SK-N-SH (cell line): Measurements from ENCODE around the gene MAP3K2. TPM values are rescaled to one million over a fixed set of nuclear protein-coding genes. Genes with fewer than 3 reads are reported as not detected.
A peak's percentile ranks its signal among the peaks of the same experiment; 100 is the strongest.

ENCODE experiments used
- CTCF ChIA-PET: fragments of 300-600, 350-600 bp; formaldehyde crosslinking; extraction: SDS; loops from one replicate; lab custom pipeline; 2021; lab: Yijun Ruan, JAX
- POLR2A ChIA-PET: fragments of 350-600 bp; sonication (Branson Sonifier 250); formaldehyde crosslinking; extraction: SDS; loops from one replicate; lab custom pipeline; 2020; ENCODE audit warnings: antibody characterized with exemption, inconsistent platforms; lab: Yijun Ruan, JAX
- DNase-seq: peaks from one replicate; pipeline ENCODE4 v3.0.0; 2012
- H2AFZ ChIP-seq: fragments of 200-600 bp; sonication (generic); 2 replicates; pipeline ENCODE4 v1.8.1; 2016; ENCODE audit warnings: antibody characterized with exemption, mild to moderate bottlenecking, low read depth
- H3F3A ChIP-seq: fragments of 200-600 bp; sonication (generic); replicated peaks from 2 replicates; pipeline ENCODE3; 2016; ENCODE audit warnings: antibody characterized with exemption, mild to moderate bottlenecking; ENCODE audit not compliant: insufficient read depth
- H3K27ac ChIP-seq, 2 experiments: fragments of 200-500 bp in 1 of 2; fragments of 200-600 bp in 1 of 2; sonication (Bioruptor generic) in 1 of 2; sonication (generic), shearing (Covaris generic) in 1 of 2; 2 replicates each; pipeline versions ENCODE4 v1.5.1 to v1.6.1; 2014 to 2016; ENCODE audit warnings: low read depth in 2 of 2, inconsistent platforms in 1 of 2, low read length in 1 of 2, mild to moderate bottlenecking in 1 of 2, mixed read lengths in 1 of 2
- H3K27me3 ChIP-seq: fragments of 200-600 bp; sonication (generic), shearing (Covaris generic); 2 replicates; pipeline ENCODE4 v1.6.1; 2016; ENCODE audit warnings: mixed run types; ENCODE audit not compliant: insufficient read depth
- H3K36me3 ChIP-seq, 2 experiments: fragments of 200-500 bp in 1 of 2; fragments of 200-600 bp in 1 of 2; sonication (Bioruptor generic) in 1 of 2; sonication (generic) in 1 of 2; replicated peaks in 1 of 2; 2 replicates each; pipeline versions ENCODE3 to v1.5.1; 2014 to 2016; ENCODE audit warnings: low read length in 1 of 2, mild to moderate bottlenecking in 1 of 2; ENCODE audit not compliant: insufficient read depth in 2 of 2, control insufficient read depth in 1 of 2
- H3K4me1 ChIP-seq, 2 experiments: fragments of 200-500 bp in 1 of 2; fragments of 200-600 bp in 1 of 2; sonication (Bioruptor generic) in 1 of 2; sonication (generic), shearing (Covaris generic) in 1 of 2; 2 replicates each; pipeline versions ENCODE4 v1.5.1 to v1.6.1; 2014 to 2016; ENCODE audit warnings: low read depth in 1 of 2, low read length in 1 of 2, mixed run types in 1 of 2; ENCODE audit not compliant: insufficient read depth in 2 of 2, control insufficient read depth in 1 of 2
- H3K4me2 ChIP-seq: fragments of 200-600 bp; sonication (generic), shearing (Covaris generic); 2 replicates; pipeline ENCODE4 v1.6.1; 2017; ENCODE audit warnings: mixed run types
- H3K4me3 ChIP-seq, 2 experiments: fragments of 200-500 bp in 1 of 2; fragments of 200-600 bp in 1 of 2; sonication (Bioruptor generic) in 1 of 2; sonication (generic), shearing (Covaris generic) in 1 of 2; 2 replicates each; pipeline versions ENCODE4 v1.5.1 to v1.8.1; 2014 to 2016; ENCODE audit warnings: low read depth in 2 of 2, inconsistent platforms in 1 of 2, low read length in 1 of 2, mild to moderate bottlenecking in 1 of 2, mixed read lengths in 1 of 2, moderate library complexity in 1 of 2
- H3K79me2 ChIP-seq: fragments of 200-600 bp; sonication (generic); 2 replicates; pipeline ENCODE4 v1.8.1; 2017; ENCODE audit warnings: mild to moderate bottlenecking; ENCODE audit not compliant: insufficient read depth
- H3K9ac ChIP-seq: fragments of 200-600 bp; sonication (generic); 2 replicates; pipeline ENCODE4 v1.6.1; 2017; ENCODE audit warnings: mixed run types
- H3K9me2 ChIP-seq: fragments of 200-600 bp; sonication (generic); 2 replicates; pipeline ENCODE4 v1.6.1; 2017; ENCODE audit warnings: mixed run types
- H3K9me3 ChIP-seq: fragments of 200-600 bp; sonication (generic); 2 replicates; pipeline ENCODE4 v1.6.1; 2017; ENCODE audit warnings: mixed run types, mild to moderate bottlenecking, moderate library complexity
- H4K20me1 ChIP-seq: fragments of 200-600 bp; sonication (generic); 2 replicates; pipeline ENCODE4 v1.6.1; 2017; ENCODE audit warnings: mild to moderate bottlenecking, mixed run types; ENCODE audit not compliant: insufficient read depth
- CHD2 ChIP-seq: fragments of 150-350 bp; IDR thresholded peaks from 2 replicates; pipeline ENCODE4 v1.6.1; 2018; ENCODE audit warnings: low read length; ENCODE audit not compliant: partially characterized antibody
- EP300 ChIP-seq, 2 experiments: IDR thresholded peaks; 2 replicates each; pipeline versions ENCODE4 v1.4.0 to v1.6.1; 2012; ENCODE audit warnings: borderline replicate concordance in 1 of 2, low read depth in 1 of 2, low read length in 1 of 2
- FOSL2 ChIP-seq: IDR thresholded peaks from 2 replicates; pipeline ENCODE4 v1.4.0; 2012; ENCODE audit warnings: low read depth, mild to moderate bottlenecking, moderate library complexity, borderline replicate concordance
- FOXJ3 ChIP-seq: sonication (generic); formaldehyde crosslinking; IDR thresholded peaks from 2 replicates; pipeline ENCODE4 v1.5.1; 2020; ENCODE audit warnings: mild to moderate bottlenecking, missing genetic modification reagents
- GABPA ChIP-seq: IDR thresholded peaks from 2 replicates; pipeline ENCODE4 v1.4.0; 2012; ENCODE audit warnings: low read depth, mild to moderate bottlenecking
- GATA2 ChIP-seq: sonication (generic); formaldehyde crosslinking; IDR thresholded peaks from 2 replicates; pipeline ENCODE4 v1.5.0; 2020; ENCODE audit warnings: mild to moderate bottlenecking, missing genetic modification reagents
- MEF2A ChIP-seq: IDR thresholded peaks from 2 replicates; pipeline ENCODE4 v1.4.0; 2012; ENCODE audit warnings: low read depth, borderline replicate concordance
- MXI1 ChIP-seq: IDR thresholded peaks from 2 replicates; pipeline ENCODE4 v1.6.1; 2012; ENCODE audit warnings: mild to moderate bottlenecking, low read depth, low read length, improper control_type of control experiment
- NRF1 ChIP-seq: IDR thresholded peaks from 2 replicates; pipeline ENCODE4 v1.6.1; 2012; ENCODE audit warnings: low read depth, mild to moderate bottlenecking, low read length
- RFX5 ChIP-seq: IDR thresholded peaks from 2 replicates; pipeline ENCODE4 v1.6.1; 2012; ENCODE audit warnings: mild to moderate bottlenecking, improper control_type of control experiment, low read length
- SIN3A ChIP-seq: IDR thresholded peaks from 2 replicates; pipeline ENCODE4 v1.6.1; 2012; ENCODE audit warnings: low read depth, mild to moderate bottlenecking, low read length, moderate library complexity, borderline replicate concordance
- TAF1 ChIP-seq: IDR thresholded peaks from 2 replicates; pipeline ENCODE4 v1.6.1; 2012; ENCODE audit warnings: low read depth, mild to moderate bottlenecking, low read length, moderate library complexity, borderline replicate concordance
- TCF12 ChIP-seq: IDR thresholded peaks from 2 replicates; pipeline ENCODE4 v1.4.0; 2012
- TEAD4 ChIP-seq: IDR thresholded peaks from 2 replicates; pipeline ENCODE4 v1.4.0; 2012; ENCODE audit warnings: mild to moderate bottlenecking, borderline replicate concordance; ENCODE audit not compliant: insufficient read depth
- WGBS: methylation state at CpG from one replicate; pipeline ENCODE4 v1.1.6; 2017; ENCODE audit warnings: low lambda C conversion rate; 5-methylcytosine and 5-hydroxymethylcytosine counted together
- polyA plus RNA-seq, 3 experiments: library from polyadenylated mRNA; depleted of rRNA; stranded (reverse); fragments of >200 nt; gene quantifications; 2 replicates each; pipeline ENCODE4 v1.2.3, GENCODE V29; 2012
- TF ChIP-seq, protein P1 (sequence below): IDR thresholded peaks from 2 replicates; pipeline ENCODE4 v1.4.0; 2012; ENCODE audit warnings: low read depth
- TF ChIP-seq, protein P2 (sequence below): IDR thresholded peaks from 2 replicates; pipeline ENCODE4 v1.6.1; 2012; ENCODE audit warnings: mild to moderate bottlenecking, low read depth, low read length, moderate library complexity

MAP3K2 gene
- polyA plus RNA-seq, 1 of the 3 experiments (the other 2 are of a cell fraction) = 2.7 TPM

DNA sequence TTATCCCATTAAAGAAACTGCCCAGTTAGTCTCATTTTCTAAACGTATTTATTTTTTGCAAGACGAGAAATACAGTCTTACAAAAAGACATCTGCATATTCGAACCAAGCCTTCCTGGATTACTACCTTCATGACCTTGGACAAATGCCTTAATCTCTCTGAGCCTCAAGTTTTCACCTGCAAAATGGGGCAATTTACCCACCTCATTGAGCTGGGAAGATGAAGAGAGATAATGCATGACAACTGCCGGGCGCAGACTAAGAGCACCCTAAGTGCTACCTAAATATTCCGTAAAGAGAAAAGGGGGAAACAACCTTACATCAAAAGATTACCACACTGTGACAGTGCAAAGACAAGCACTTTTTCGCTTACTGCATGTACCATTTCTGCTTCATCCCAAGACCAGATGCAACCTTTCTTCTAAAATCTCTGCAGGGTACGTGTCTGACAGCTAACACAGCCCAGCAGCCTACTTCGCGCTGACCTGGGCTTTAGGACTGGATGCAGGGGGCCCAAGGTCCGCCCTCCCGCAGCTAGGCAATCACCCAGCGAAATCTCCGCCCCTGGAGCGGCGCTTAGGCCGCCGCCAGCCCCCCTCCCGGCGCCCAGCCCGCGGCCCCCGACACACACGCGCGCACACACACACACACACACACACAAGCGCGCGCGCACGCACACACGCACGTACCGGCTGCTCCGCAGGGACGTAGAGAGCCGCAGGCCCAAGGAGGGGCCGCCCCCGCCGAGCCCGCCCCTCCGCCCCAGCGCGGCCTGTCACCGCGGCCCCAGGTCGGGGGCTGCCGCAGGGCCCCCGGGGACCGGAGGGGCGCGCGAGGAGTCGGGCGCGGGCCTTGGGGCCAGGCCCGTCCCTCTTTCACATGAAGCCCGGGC lies 766 bp downstream of the MAP3K2 start:
- 5% methylated on average over 10 of the region's 58 CpGs for WGBS
- H3K27ac ChIP-seq = peak overlapping the region; percentile 95 to 96
- peaks cover 40% of the 10 kb centered on the region for H4K20me1 ChIP-seq
- peak overlapping the region; percentile 86 for H3K4me2 ChIP-seq
- peaks cover 6% of the 10 kb centered on the region for H3F3A ChIP-seq
- H3K4me1 ChIP-seq = peaks cover 10 to 16% of the 10 kb centered on the region in 2 experiments; a peak in 3 of 4 replicates
- H3K79me2 ChIP-seq = peaks cover 55% of the 10 kb centered on the region
- TF ChIP-seq RFX5 (no peak), TEAD4 (no peak), TCF12 (no peak), CHD2 (peak; percentile 34), NRF1 (peak; percentile 38; the same call in 1 of the 2 replicates), MEF2A (no peak), FOXJ3 (CRISPR knock-in tag) (no peak), SIN3A (peak; percentile 68; the same call in 1 of the 2 replicates), GATA2 (CRISPR knock-in tag) (peak; percentile 18; the same call in 1 of the 2 replicates), FOSL2 (no peak), GABPA (no peak), MXI1 (peak; percentile 74; the same call in 1 of the 2 replicates), TAF1 (no peak), EP300 (IDR thresholded peaks at IDR 0.05; ENCODE audit: borderline replicate concordance in 1 of 2, low read depth in 1 of 2, low read length in 1 of 2) (peak in 1 of 2 experiments; percentile 14; a peak in 1 of 4 replicates)
- TF ChIP-seq, protein P1, sequence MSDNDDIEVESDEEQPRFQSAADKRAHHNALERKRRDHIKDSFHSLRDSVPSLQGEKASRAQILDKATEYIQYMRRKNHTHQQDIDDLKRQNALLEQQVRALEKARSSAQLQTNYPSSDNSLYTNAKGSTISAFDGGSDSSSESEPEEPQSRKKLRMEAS = 0 out of 2 replicates have a peak, but pooled peaks have one; percentile 37
- TF ChIP-seq, protein P2, sequence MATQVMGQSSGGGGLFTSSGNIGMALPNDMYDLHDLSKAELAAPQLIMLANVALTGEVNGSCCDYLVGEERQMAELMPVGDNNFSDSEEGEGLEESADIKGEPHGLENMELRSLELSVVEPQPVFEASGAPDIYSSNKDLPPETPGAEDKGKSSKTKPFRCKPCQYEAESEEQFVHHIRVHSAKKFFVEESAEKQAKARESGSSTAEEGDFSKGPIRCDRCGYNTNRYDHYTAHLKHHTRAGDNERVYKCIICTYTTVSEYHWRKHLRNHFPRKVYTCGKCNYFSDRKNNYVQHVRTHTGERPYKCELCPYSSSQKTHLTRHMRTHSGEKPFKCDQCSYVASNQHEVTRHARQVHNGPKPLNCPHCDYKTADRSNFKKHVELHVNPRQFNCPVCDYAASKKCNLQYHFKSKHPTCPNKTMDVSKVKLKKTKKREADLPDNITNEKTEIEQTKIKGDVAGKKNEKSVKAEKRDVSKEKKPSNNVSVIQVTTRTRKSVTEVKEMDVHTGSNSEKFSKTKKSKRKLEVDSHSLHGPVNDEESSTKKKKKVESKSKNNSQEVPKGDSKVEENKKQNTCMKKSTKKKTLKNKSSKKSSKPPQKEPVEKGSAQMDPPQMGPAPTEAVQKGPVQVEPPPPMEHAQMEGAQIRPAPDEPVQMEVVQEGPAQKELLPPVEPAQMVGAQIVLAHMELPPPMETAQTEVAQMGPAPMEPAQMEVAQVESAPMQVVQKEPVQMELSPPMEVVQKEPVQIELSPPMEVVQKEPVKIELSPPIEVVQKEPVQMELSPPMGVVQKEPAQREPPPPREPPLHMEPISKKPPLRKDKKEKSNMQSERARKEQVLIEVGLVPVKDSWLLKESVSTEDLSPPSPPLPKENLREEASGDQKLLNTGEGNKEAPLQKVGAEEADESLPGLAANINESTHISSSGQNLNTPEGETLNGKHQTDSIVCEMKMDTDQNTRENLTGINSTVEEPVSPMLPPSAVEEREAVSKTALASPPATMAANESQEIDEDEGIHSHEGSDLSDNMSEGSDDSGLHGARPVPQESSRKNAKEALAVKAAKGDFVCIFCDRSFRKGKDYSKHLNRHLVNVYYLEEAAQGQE = no peak
- H3K9me3 ChIP-seq = no peaks in the 10 kb centered on the region
- peaks cover 0 to 8% of the 10 kb centered on the region in 2 experiments for H3K36me3 ChIP-seq
- no peaks in the 10 kb centered on the region for H3K27me3 ChIP-seq
- CTCF ChIA-PET = interaction anchor here (1.0 to 1.6 kb wide), 4 partner anchors 9 to 63 kb away, joined by 4 to 6 read pairs (median 4); no protein-coding TSS in a partner anchor
- peak overlapping the region; percentile 76 to 89 for H3K4me3 ChIP-seq
- peak overlapping the region; percentile 79; the same call in 1 of the 2 replicates for H2AFZ ChIP-seq
- peak overlapping the region; percentile 98 for H3K9ac ChIP-seq
- H3K9me2 ChIP-seq = no peaks in the 10 kb centered on the region
- POLR2A ChIA-PET = no interaction called here
- peak; percentile 89 for DNase-seq
